ENCODE measurements around the gene TMEM179.

- TF ChIP-seq CTCF (IDR thresholded peaks at IDR 0.05): no peak
- TF ChIP-seq POLR2A (IDR thresholded peaks at IDR 0.05): no peak
Measured at GRCh38 chr14:104573930-104574329, 30.6 kb downstream of the TMEM179 start.
